Bronchial epithelial cell (primary cell): ENCODE data around the gene TIE1. TPM values are rescaled to one million over a fixed set of nuclear protein-coding genes. Genes with fewer than 3 reads are reported as not detected.

ENCODE experiments used
- DNase-seq: peaks from one replicate; pipeline ENCODE4 v3.0.0-alpha.2; 2010; ENCODE audit warnings: low read depth
- FAIRE-seq: peaks from 2 replicates; lab custom pipeline; 2011; peaks lifted over from hg19 to GRCh38; lab: Jason Lieb, UNC
- H3K27me3 ChIP-seq: 2 replicates; pipeline ENCODE4 v1.5.1; 2011; ENCODE audit warnings: low read length; ENCODE audit not compliant: control insufficient read depth, insufficient read depth
- H3K36me3 ChIP-seq: 2 replicates; pipeline ENCODE4 v1.5.1; 2011; ENCODE audit warnings: low read length; ENCODE audit not compliant: control insufficient read depth, insufficient read depth
- H3K4me3 ChIP-seq: 2 replicates; pipeline ENCODE4 v1.5.1; 2011; ENCODE audit warnings: mild to moderate bottlenecking, low read depth, low read length, control low read depth
- CTCF ChIP-seq: IDR thresholded peaks from 2 replicates; pipeline ENCODE4 v1.5.1; 2011; ENCODE audit warnings: mild to moderate bottlenecking, moderate library complexity, low read length, control low read depth, inconsistent platforms; ENCODE audit not compliant: insufficient read depth, severe bottlenecking
- total RNA-seq: library from RNA; depleted of rRNA; stranded (reverse); fragments of >200 nt; gene quantifications from 2 replicates; pipeline ENCODE4 v1.2.1, GENCODE V29; 2014

The TIE1 gene
- total RNA-seq, 1 donor from 2014 or later, result 0.53 TPM

GRCh38 chr1:43272161-43272560, 28.6 kb upstream of the TIE1 start:
- H3K4me3 ChIP-seq, result no peak overlapping the region
- FAIRE-seq (no peak), DNase-seq (no peak)
- no peaks in the 10 kb centered on the region for H3K36me3 ChIP-seq
- H3K27me3 ChIP-seq, result no peaks in the 10 kb centered on the region
- TF ChIP-seq CTCF, result no peak

GRCh38 chr1:43272576-43273571, 27.9 kb upstream of the TIE1 start:
- no peak for FAIRE-seq
- H3K36me3 ChIP-seq, result no peaks in the 10 kb centered on the region
- no peak for TF ChIP-seq CTCF
- H3K4me3 ChIP-seq, result no peak overlapping the region
- no peak for DNase-seq
- no peaks in the 10 kb centered on the region for H3K27me3 ChIP-seq

GRCh38 chr1:43273708-43274107, 27.1 kb upstream of the TIE1 start:
- Histone ChIP-seq H3K36me3 (no peaks in the 10 kb centered on the region), H3K4me3 (no peak overlapping the region), H3K27me3 (no peaks in the 10 kb centered on the region)
- no peak for TF ChIP-seq CTCF
- DNase-seq (no peak), FAIRE-seq (no peak)

GRCh38 chr1:43274125-43274803, 26.5 kb upstream of the TIE1 start:
- no peak for TF ChIP-seq CTCF
- Histone ChIP-seq H3K4me3 (no peak overlapping the region), H3K36me3 (no peaks in the 10 kb centered on the region), H3K27me3 (no peaks in the 10 kb centered on the region)
- no peak for FAIRE-seq
- peak; percentile 89 for DNase-seq

DNA sequence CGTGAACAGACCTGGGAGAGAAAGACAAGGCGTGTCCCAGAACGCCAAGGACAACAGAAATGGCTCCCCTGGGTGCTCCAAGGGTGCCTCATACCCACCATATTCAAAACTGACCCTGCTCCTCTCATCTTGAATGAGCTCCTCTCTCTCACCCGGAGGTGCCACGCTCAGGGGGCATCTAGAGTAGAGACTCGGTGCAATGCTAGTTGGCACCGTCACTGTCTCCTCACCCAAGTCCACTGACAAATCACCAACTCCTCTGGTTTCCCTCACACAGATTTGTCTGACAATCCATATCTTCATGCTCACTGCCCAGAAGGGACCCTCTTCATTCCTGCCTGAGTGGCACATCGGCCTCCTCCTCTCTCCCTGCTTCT, 26.0 kb upstream of the TIE1 start:
- H3K36me3 ChIP-seq, result no peaks in the 10 kb centered on the region
- FAIRE-seq (no peak), DNase-seq (no peak)
- no peak overlapping the region for H3K4me3 ChIP-seq
- no peaks in the 10 kb centered on the region for H3K27me3 ChIP-seq
- no peak for TF ChIP-seq CTCF
